MCF 10A (cell line): ENCODE measurements around the gene WRAP53. TPM values are rescaled to one million over a fixed set of nuclear protein-coding genes. Genes with fewer than 3 reads are reported as not detected.

ENCODE experiments used
- BruUV-seq: library from RNA; stranded (reverse); fragments of 400-500 nt; replicated peaks from 2 replicates; lab custom pipeline; 2021; lab: Mats Ljungman, UMichigan
- CTCF ChIA-PET: fragments of 300-600 bp; sonication (Branson Sonifier 250); formaldehyde crosslinking; extraction: SDS; loops from one replicate; lab custom pipeline; 2021; ENCODE audit warnings: antibody characterized with exemption, inconsistent platforms; lab: Yijun Ruan, JAX
- POLR2A ChIA-PET: fragments of 300-600, 350-650 bp; sonication (Branson Sonifier 250); formaldehyde crosslinking; extraction: SDS; loops from one replicate; lab custom pipeline; 2020; ENCODE audit warnings: antibody characterized with exemption, inconsistent platforms; lab: Yijun Ruan, JAX
- DNase-seq: peaks from one replicate; pipeline ENCODE4 v3.0.0-alpha.2; 2018; ENCODE audit not compliant: unreplicated experiment
- H3K27ac Mint-ChIP-seq: one replicate; pipeline ENCODE4 v1.8.0; 2022; ENCODE audit warnings: mild to moderate bottlenecking, low read depth, mixed read lengths; ENCODE audit not compliant: unreplicated experiment
- H3K27me3 Mint-ChIP-seq: one replicate; pipeline ENCODE4 v1.8.0; 2022; ENCODE audit warnings: mixed read lengths; ENCODE audit not compliant: insufficient read depth, unreplicated experiment
- H3K36me3 Mint-ChIP-seq: one replicate; pipeline ENCODE4 v1.8.0; 2022; ENCODE audit warnings: mild to moderate bottlenecking, moderate library complexity, mixed read lengths; ENCODE audit not compliant: insufficient read depth, unreplicated experiment
- H3K4me1 Mint-ChIP-seq: one replicate; pipeline ENCODE4 v1.8.0; 2022; ENCODE audit warnings: mixed read lengths; ENCODE audit not compliant: insufficient read depth, unreplicated experiment
- H3K4me3 Mint-ChIP-seq: one replicate; pipeline ENCODE4 v1.8.0; 2022; ENCODE audit warnings: mild to moderate bottlenecking, moderate library complexity, mixed read lengths; ENCODE audit not compliant: unreplicated experiment
- H3K9me3 Mint-ChIP-seq: one replicate; pipeline ENCODE4 v1.8.0; 2022; ENCODE audit warnings: mixed read lengths; ENCODE audit not compliant: unreplicated experiment
- CTCF ChIP-seq: fragments of 200-600 bp; IDR thresholded peaks from one replicate; pipeline ENCODE4 v1.8.0; 2022; ENCODE audit warnings: antibody characterized with exemption, mild to moderate bottlenecking; ENCODE audit not compliant: unreplicated experiment
- intact Hi-C: fragments of 100-400 bp; cut with micrococcal nuclease; formaldehyde crosslinking; loops from 2 replicates; pipeline ENCODE4 v1.14.1; 2022
- total RNA-seq: library from RNA; stranded (reverse); gene quantifications from 2 replicates; pipeline ENCODE4 v1.2.3, GENCODE V29; 2022

WRAP53 gene
- total RNA-seq, 1 experiment from 2014 or later = 10.7 TPM

GRCh38 chr17:7673239-7673638 lies 15.0 kb upstream of the WRAP53 start:
- POLR2A ChIA-PET = interaction anchor here (1.2 to 1.9 kb wide), 4 partner anchors 11 to 112 kb away, joined by 3 to 17 read pairs (median 6); partner anchors contain the start of genes FXR2 and TP53
- intact Hi-C loops = no loop called here
- no TSS peak for BruUV-seq
- peaks cover 8% of the 10 kb centered on the region for H3K9me3 Mint-ChIP-seq
- peaks cover 89% of the 10 kb centered on the region for H3K36me3 Mint-ChIP-seq
- H3K4me1 Mint-ChIP-seq = no peaks in the 10 kb centered on the region
- peak; percentile 41 for TF ChIP-seq CTCF
- no peak overlapping the region for H3K4me3 Mint-ChIP-seq
- H3K27ac Mint-ChIP-seq = no peak overlapping the region
- CTCF ChIA-PET = interaction anchor here (0.6 to 1.6 kb wide), 11 partner anchors 9 to 113 kb away, joined by 3 to 7 read pairs (median 5); partner anchors contain the start of genes ATP1B2, SOX15, TP53 and WRAP53
- peak; percentile 46 for DNase-seq
- H3K27me3 Mint-ChIP-seq = no peaks in the 10 kb centered on the region

GRCh38 chr17:7674934-7675333 lies 13.3 kb upstream of the WRAP53 start:
- Mint-ChIP-seq H3K4me3 (no peak overlapping the region), H3K9me3 (peaks cover 8% of the 10 kb centered on the region), H3K4me1 (no peaks in the 10 kb centered on the region), H3K36me3 (peaks cover 88% of the 10 kb centered on the region), H3K27me3 (no peaks in the 10 kb centered on the region), H3K27ac (no peak overlapping the region)
- no peak for TF ChIP-seq CTCF
- POLR2A ChIA-PET = interaction anchor here (1.0 to 2.1 kb wide), 2 partner anchors 12 to 271 kb away, joined by 3 to 6 read pairs; partner anchors contain the start of genes TMEM256 and TP53
- intact Hi-C loops = no loop called here
- no peak for DNase-seq
- no TSS peak for BruUV-seq
- CTCF ChIA-PET = interaction anchor here (0.7 to 1.4 kb wide), 2 partner anchors 8 to 11 kb away, joined by 4 to 5 read pairs; no protein-coding TSS in a partner anchor

- POLR2A ChIA-PET = interaction anchor here (0.9 kb wide), 1 partner anchor 10 kb away, joined by 3 read pairs; no protein-coding TSS in a partner anchor
- H3K4me3 Mint-ChIP-seq = no peak overlapping the region
Measured at GRCh38 chr17:7676533-7676932, 11.7 kb upstream of the WRAP53 start.

More at GRCh38 chr17:7676533-7676932, 11.7 kb upstream of the WRAP53 start:
- H3K36me3 Mint-ChIP-seq = peaks cover 74% of the 10 kb centered on the region
- no peaks in the 10 kb centered on the region for H3K27me3 Mint-ChIP-seq
- CTCF ChIA-PET = interaction anchor here (0.6 to 1.1 kb wide), 4 partner anchors 11 to 222 kb away, joined by 3 read pairs; no protein-coding TSS in a partner anchor
- no peaks in the 10 kb centered on the region for H3K4me1 Mint-ChIP-seq
- DNase-seq = no peak
- intact Hi-C loops = no loop called here
- no TSS peak for BruUV-seq
- no peak for TF ChIP-seq CTCF
- H3K27ac Mint-ChIP-seq = no peak overlapping the region
- peaks cover 8% of the 10 kb centered on the region for H3K9me3 Mint-ChIP-seq
